OCI-LY3 (cell line): ENCODE data around the gene BPIFB6.

Experiments
- CTCF ChIP-seq: fragments of 200-600, 300-600 bp; sonication (generic); IDR thresholded peaks from 2 replicates; pipeline ENCODE4 v1.5.1; 2014; ENCODE audit warnings: antibody characterized with exemption, low read length, low read depth
- EZH2phosphoT487 ChIP-seq: fragments of 200-600 bp; shearing (Covaris generic); IDR thresholded peaks from 2 replicates; pipeline ENCODE4 v1.6.1; 2018; ENCODE audit warnings: antibody characterized with exemption, mixed run types, low read depth

DNA sequence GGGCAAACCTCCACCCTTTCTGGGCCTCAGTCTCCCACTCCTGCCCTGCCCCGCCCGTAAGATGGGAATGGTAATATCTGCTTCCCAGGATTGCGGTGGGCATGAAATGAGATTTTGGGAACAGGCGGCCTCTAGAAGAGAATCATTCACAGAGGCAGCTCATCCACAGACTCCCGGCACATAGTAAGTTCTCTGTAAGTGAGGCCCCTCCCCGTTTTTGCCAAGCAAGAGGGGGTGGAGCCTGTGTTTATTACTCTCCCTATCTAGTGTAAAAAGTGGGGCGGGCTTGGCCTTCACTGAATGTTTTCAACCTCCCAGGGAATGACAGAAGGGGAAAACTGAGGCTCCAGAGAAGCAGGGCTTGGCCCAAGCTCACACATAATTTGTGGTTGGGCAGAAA, 47.3 kb upstream of the BPIFB6 start:
- TF ChIP-seq CTCF (no peak), EZH2phosphoT487 (no peak)
